ENCODE measurements around the gene RPS3.
"Not testable (repeated sequence)": the region's sequence is repeated elsewhere in the genome, so short reads cannot be mapped to it uniquely, and the experiment has no call there.

Gene RPS3

DNA sequence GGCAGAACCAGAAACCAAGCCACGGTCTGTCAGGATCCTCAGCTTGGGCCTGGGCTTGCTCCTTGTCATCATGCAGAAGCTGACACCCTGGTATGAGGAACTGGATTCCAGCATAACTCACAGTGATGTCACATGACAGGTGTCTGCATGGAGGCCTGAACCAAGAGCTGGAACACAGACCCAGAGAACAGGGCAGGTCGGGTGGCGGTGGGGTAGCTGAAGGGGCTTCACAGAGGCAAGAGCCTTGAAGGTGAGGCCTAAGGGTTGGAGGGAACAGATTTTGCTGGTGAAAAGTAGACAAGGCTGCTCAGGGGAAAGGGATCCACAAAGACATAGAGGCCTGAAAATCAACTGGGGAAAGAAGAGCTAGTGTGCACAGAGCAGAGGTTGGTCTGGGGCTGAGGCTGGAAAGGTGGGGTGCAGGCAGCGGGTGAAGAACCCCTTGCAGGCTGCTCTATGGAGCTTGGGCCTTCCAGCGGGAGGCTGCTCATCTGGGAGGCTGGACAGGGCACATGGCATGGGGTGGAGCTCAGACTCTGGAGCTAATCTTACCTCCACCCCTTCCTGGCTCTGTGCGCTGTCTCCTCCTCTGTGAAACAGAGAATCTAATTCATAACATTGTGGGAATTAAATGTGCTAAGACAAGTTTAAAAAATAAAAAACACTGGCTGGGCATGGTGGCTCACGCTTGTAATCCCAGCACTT is 18.4 kb upstream of the RPS3 start:
- no peak for DNase-seq

DNA sequence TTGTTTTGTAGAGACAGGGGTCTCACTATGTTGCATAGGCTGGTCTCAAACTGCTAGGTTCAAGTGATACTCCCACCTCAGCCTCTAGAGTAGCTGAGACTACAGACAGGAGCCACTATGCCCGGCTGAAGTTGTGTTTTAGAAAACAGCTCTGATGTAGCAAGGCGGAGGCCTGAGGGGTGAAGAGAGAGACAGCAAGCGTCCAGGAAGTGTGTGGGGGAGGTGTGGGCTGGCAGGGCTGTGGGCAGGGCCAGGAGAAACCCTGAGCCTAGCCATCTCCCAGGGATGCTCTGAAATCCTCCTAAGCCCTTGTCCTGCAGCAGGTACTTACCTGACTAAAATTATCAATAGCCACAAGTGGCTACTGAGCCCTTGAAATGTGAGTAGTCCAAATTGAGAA is 16.1 kb upstream of the RPS3 start:
- DNase-seq = peak; percentile 33

DNA sequence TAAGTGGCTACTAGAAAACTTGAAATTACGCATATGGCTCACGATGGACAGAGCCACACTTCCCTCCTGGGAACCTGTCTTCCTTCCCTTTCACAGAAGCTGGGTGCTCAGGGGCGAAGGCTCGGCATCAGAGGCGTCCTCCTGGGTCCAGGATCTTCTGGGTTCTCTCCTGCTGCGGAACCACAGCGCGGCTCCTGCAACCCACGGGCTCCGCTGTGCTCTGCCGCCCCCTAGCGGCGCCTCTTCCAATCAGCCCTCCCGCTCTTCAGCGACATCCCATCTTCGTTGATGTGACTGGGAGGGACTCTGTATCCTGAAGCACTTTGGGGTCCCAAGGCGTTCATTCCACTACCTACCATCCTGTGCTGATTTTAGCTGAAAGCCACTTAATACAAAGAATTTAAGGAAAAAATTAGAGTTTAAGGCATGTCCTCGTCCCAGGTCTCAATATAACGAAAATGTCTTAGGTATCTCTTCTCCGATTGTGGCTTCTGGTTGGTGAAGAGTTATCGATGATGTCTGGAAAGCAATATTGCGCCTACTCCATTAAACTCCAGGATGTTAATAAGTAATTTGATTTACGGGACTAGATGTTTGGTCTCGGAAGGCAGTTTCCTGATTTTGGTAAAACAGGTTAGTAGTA is 14.8 kb upstream of the RPS3 start:
- peak; percentile 86 for DNase-seq

DNA sequence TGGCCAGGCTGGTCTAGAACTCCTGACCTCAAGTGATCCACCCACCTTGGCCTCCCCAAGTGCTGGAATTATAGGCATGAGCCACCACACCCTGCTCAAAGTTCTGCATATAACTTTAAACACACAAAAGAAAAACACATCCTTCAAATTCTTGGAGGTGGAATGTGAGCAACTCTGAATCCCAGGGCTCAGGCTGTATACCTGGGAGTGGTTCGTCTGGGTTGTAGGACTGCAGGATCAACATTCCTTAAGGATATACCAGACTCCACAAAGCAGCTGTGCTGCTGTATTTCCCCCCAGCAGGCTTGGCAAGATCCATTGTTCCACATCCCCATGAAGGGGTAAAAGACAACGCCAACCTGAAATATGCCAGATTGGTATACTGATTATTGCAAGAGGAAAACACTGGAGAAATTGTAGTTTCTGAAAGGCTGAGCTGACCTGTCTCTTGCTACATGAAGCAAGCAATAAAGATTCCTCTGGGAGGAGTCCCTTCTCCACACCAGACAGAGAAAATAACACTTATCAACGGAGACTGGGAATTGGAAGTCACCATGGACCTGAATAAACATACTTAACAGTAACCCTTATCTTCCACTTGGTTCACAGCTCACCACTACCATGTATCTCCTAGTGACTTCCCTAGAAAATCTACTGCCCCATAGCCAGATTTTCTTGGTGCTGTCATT is 12.2 kb upstream of the RPS3 start:
- no peak for DNase-seq

DNA sequence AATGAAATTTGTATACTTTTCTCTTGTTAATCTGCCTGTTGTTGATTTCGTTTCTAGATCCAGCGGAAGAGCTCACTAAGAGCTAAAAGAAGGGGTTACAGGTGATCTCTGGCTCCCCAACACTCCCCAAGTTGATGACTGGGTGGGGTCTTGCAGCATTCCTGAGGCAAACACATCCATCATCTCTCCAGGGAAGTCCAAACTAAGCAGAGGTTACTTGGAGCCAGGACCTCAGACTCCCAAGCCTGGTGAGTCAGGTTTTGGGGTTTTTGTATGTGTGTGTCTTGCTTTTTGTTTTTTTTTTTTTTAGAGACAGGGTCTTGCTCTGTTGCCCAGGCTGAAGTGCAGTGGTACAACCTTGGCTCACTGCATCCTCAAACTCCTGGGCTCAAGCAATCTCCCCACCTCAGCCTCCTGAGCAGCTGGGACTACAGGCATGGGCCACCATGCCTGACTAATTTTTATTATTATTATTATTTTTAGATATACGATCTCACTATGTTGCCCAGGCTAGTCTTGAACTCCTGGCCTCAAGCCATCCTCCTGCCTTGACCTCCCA is 11.5 kb upstream of the RPS3 start:
- DNase-seq = no peak

DNA sequence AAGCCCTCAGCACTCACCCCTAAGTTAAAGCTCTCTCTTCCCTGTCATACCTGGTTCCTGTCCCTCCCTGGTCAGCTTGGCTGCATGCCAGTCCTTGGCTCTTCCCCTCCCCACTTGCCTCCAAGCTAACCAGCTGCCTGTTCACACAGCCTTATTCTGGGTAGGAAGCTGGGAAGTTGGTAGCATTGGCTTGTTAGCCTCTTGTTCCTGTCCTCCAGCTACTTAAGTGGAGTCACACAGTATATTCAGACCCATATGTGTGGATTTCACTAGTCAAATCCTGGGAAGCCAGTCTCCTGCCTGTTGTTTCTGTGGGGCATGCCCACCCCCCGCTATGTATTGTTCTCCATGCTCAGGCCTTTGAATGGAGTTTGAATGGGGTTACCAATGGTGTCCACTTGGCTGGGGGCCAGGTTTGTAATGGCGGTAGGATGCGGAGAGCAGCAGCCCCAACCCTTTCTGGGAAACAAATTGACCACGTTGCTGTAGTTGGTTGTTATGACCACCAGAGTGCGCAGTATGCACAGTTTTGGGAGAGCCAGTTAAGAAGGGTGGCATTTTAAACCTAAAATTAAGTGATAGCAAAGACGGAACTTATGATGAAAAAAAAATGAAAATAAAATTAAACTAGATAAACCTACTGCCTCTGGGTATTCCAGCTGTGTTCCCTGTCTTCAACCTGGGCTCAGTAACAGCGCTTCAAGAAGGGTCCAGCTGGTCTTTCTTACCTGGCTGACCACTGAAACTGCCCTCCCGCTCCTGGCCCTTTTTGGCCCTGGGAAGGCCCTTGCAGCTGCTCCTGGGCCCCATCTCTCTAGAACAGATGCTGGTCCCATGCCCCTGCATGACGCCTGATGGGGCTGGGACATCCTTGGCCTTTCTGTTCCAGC is 10.7 kb upstream of the RPS3 start:
- peak; percentile 76 for DNase-seq

DNA sequence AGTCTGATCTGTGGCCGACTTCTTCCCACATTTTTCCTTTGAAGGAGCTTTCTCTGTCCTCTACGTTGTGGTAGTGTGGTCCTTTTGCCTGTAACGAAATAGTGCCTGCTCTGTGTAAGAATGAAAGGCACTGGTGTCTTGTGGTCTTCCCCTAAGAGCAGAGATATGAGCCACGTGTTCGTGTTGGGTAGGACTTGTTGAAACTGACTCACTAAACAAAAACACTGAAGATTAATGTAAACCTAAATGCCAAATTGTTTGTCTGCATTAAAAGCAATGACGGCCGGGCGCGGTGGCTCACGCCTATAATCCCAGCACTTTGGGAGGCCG is 10.1 kb upstream of the RPS3 start:
- DNase-seq = no peak

GRCh38 chr11:75389925-75390324 is 9.4 kb upstream of the RPS3 start:
- DNase-seq = no peak

DNA sequence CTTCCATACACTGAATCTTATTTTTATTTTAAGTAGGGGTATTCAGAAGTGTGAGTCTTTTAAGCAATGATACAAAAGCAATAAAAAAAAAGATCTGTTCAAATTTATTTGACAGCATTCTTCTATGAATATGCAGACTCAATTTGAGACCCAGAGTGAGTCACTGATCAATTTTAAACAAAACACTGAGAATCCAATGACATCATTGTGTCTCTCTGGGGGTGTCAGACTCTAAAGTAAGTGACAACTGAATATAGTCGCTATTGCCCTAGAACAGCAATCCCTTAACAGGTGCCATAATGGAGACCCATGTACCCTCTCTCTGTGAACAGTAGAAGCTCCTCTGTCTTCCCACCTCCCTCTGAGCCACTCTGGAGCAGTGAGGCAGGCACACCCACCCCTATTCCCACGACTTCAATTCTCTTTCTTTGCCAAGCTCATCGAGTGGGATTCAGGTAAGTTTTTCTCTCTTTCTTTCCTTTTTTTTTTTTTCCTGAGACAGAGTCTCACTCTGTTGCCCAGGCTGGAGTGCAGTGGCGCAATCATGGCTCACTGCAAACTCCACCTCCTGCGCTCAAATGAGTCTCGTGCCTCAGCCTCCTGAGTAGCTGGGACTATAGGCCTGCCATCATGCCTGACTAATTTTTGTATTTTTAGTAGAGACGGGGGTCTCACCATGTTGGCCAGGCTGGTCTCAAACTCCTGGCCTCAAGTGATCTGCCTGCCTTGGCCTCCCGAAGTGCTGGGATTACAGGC is 5.1 kb upstream of the RPS3 start:
- no peak for DNase-seq

DNA sequence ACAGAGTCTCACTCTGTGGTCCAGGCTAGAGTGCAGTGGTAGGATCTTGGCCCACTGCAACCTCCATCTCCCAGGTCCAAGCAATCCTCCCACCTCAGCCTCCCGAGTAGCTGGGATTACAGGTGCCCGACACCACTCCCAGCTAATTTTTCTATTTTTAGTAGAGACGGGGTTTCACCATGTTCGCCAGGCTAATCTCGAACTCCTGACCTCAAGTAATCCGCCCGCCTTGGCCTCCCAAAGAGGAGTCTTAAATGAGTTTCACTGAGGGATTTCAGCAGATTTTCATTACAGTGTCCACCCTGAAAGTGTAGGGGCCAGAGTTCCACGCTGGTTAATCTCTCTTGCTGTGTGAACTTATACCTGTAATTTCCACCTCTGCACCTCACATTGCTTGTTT is 412 bp upstream of the RPS3 start:
- no peak for DNase-seq

DNA sequence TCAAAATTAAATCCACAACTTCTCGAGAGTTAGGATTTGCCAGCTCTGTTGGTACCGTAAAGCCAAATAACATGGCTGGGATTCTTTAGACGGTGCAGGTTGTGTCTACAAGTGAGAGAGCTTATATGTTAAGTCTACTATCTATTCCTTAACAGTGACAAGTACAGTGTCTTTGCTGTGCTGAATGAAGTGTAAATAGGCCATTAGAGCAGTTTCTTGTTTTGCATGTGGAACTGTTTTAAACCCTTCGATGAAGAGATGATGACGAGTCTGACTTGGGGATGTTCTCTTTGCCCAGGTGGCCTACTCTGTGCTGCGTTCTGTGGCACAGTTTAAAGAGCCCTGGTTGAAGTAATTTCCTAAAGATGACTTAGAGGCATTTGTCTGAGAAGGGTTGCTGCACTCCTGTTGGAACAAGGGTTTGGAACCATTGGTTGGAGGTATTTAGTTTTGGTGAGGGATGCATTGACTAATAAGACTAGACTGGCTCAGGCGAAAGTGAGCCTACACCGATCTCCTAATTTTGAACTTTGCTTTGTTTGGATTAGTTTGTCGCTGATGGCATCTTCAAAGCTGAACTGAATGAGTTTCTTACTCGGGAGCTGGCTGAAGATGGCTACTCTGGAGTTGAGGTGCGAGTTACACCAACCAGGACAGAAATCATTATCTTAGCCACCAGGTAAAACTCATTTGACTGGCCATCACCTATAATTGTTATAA is 988 bp downstream of the RPS3 start:
- no peak for DNase-seq

DNA sequence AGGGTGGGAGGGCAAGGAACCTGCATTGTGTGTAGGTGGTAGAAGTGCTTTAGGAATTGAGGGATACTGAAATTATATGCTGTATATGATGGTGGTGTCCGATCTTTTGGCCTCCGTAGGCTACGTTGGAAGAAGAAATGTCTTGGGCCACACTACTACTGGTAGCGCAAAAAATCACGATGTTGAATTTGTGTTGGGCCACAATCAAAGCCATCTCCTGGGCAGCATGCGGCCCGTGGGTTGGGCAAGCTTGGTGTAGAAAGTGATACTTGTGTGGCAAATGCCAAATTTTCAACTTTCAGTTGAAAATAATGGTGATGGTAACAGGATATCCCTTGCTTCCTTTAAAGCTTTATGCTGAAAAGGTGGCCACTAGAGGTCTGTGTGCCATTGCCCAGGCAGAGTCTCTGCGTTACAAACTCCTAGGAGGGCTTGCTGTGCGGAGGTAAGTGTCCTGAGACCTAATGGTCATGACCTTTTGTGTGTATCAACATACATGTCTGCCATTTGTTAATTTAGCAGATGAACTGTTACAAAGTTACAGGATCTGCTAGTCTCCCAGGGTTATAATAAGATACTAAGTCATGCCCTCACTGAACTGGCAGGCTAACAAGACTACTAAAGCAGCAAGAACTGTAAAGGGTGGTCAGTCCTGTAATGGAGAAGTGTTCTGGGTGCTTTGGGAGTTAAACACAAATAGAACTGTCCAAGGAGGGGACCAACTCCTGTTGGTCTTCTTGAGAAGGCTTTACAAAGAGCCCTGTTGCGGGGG is 2.9 kb downstream of the RPS3 start:
- no peak for DNase-seq

- no peak for DNase-seq
Observed at GRCh38 chr11:75403037-75403436, 3.7 kb downstream of the RPS3 start.

GRCh38 chr11:75403983-75404658 is 4.8 kb downstream of the RPS3 start:
- no peak for DNase-seq

GRCh38 chr11:75406338-75406777 is 7.0 kb downstream of the RPS3 start:
- no peak for DNase-seq

GRCh38 chr11:75408957-75409219 is 9.6 kb downstream of the RPS3 start:
- no peak for DNase-seq

DNA sequence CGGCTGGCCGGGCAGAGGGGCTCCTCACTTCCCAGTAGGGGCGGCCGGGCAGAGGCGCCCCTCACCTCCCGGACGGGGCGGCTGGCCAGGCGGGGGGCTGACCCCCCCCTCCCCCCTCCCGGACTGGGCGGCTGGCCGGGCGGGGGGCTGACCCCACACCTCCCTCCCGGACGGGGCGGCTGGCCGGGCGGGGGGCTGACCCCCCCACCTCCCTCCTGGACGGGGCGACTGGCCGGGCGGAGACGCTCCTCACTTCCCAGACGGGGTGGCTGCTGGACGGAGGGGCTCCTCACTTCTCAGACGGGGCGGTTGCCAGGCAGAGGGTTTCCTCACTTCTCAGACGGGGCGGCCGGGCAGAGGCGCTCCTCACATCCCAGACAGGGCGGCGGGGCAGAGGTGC is 10.7 kb downstream of the RPS3 start:
- DNase-seq = not testable (repeated sequence)

GRCh38 chr11:75413146-75413545 is 13.8 kb downstream of the RPS3 start:
- not testable (repeated sequence) for DNase-seq

- no peak for DNase-seq
Observed at GRCh38 chr11:75413864-75414263, 14.5 kb downstream of the RPS3 start.
